H9 (cell line): ENCODE results near the gene HP. TPM values are rescaled to one million over a fixed set of nuclear protein-coding genes. Genes with fewer than 3 reads are reported as not detected.

ENCODE experiments used
- DNase-seq: peaks from one replicate; pipeline ENCODE4 v3.0.0-alpha.2; 2017
- H2AFZ ChIP-seq: one replicate; pipeline ENCODE4 v1.6.1; 2013; ENCODE audit warnings: mild to moderate bottlenecking, low read length, control low read depth, moderate library complexity
- H2AK5ac ChIP-seq: 2 replicates; pipeline ENCODE4 v1.6.1; 2013; ENCODE audit warnings: low read length, control low read depth, mixed read lengths; ENCODE audit not compliant: insufficient read length
- H2BK120ac ChIP-seq: one replicate; pipeline ENCODE4 v1.6.1; 2013; ENCODE audit warnings: low read depth, mild to moderate bottlenecking, low read length, control low read depth, inconsistent platforms; ENCODE audit not compliant: poor library complexity, severe bottlenecking
- H2BK12ac ChIP-seq: 2 replicates; pipeline ENCODE4 v1.6.1; 2013; ENCODE audit warnings: low read length, control low read depth, mixed read lengths, low read depth; ENCODE audit not compliant: insufficient read length
- H2BK15ac ChIP-seq: 2 replicates; pipeline ENCODE4 v1.6.1; 2013; ENCODE audit warnings: low read depth, low read length, control low read depth
- H2BK20ac ChIP-seq: one replicate; pipeline ENCODE4 v1.6.1; 2013; ENCODE audit warnings: low read depth, mild to moderate bottlenecking, low read length, control low read depth, inconsistent platforms; ENCODE audit not compliant: poor library complexity, severe bottlenecking
- H2BK5ac ChIP-seq: 2 replicates; pipeline ENCODE4 v1.6.1; 2013; ENCODE audit warnings: low read length, control low read depth, mixed read lengths; ENCODE audit not compliant: insufficient read length
- H3K14ac ChIP-seq: 2 replicates; pipeline ENCODE4 v1.6.1; 2013; ENCODE audit warnings: low read length, control low read depth; ENCODE audit not compliant: insufficient read depth
- H3K18ac ChIP-seq: 2 replicates; pipeline ENCODE4 v1.6.1; 2013; ENCODE audit warnings: low read depth, mild to moderate bottlenecking, mixed read lengths, low read length, control low read depth; ENCODE audit not compliant: insufficient read length
- H3K23ac ChIP-seq: 2 replicates; pipeline ENCODE4 v1.6.1; 2013; ENCODE audit warnings: low read length, control low read depth, mixed read lengths, low read depth; ENCODE audit not compliant: insufficient read length
- H3K23me2 ChIP-seq: 2 replicates; pipeline ENCODE4 v1.6.1; 2013; ENCODE audit warnings: low read depth, mild to moderate bottlenecking, mixed read lengths, low read length, control low read depth; ENCODE audit not compliant: insufficient read length, poor library complexity, severe bottlenecking
- H3K27ac ChIP-seq: 2 replicates; pipeline ENCODE4 v1.5.1; 2013; ENCODE audit warnings: low read length, control low read depth, mixed read lengths, low read depth; ENCODE audit not compliant: insufficient read length
- H3K27me3 ChIP-seq: 2 replicates; pipeline ENCODE4 v1.6.1; 2013; ENCODE audit warnings: low read length, control low read depth, inconsistent platforms; ENCODE audit not compliant: insufficient read depth
- H3K4ac ChIP-seq: 2 replicates; pipeline ENCODE4 v1.6.1; 2013; ENCODE audit warnings: low read depth, mild to moderate bottlenecking, control low read depth, inconsistent platforms, low read length, moderate library complexity
- H3K4me1 ChIP-seq: 2 replicates; pipeline ENCODE4 v1.6.1; 2013; ENCODE audit warnings: low read length, control low read depth, inconsistent platforms; ENCODE audit not compliant: insufficient read depth
- H3K4me2 ChIP-seq: 2 replicates; pipeline ENCODE4 v1.6.1; 2013; ENCODE audit warnings: low read length, control low read depth, mixed read lengths; ENCODE audit not compliant: insufficient read length, insufficient read depth
- H3K56ac ChIP-seq: 2 replicates; pipeline ENCODE4 v1.6.1; 2013; ENCODE audit warnings: low read depth, mild to moderate bottlenecking, mixed read lengths, low read length, control low read depth; ENCODE audit not compliant: insufficient read length
- H3K79me1 ChIP-seq: 2 replicates; pipeline ENCODE4 v1.6.1; 2013; ENCODE audit warnings: low read depth, mild to moderate bottlenecking, moderate library complexity, low read length, control low read depth, inconsistent platforms; ENCODE audit not compliant: insufficient read depth, poor library complexity, severe bottlenecking
- H3K79me2 ChIP-seq: 2 replicates; pipeline ENCODE4 v1.6.1; 2013; ENCODE audit warnings: low read length, control low read depth, inconsistent platforms; ENCODE audit not compliant: insufficient read depth
- H3K9ac ChIP-seq: 2 replicates; pipeline ENCODE4 v1.6.1; 2013; ENCODE audit warnings: low read length, control low read depth, mixed read lengths; ENCODE audit not compliant: insufficient read length; ENCODE audit errors: extremely low read depth
- H3K9me3 ChIP-seq: one replicate; pipeline ENCODE4 v1.6.1; 2013; ENCODE audit warnings: low read depth, low read length, inconsistent platforms; ENCODE audit not compliant: control insufficient read depth
- H3T11ph ChIP-seq: one replicate; pipeline ENCODE4 v1.6.1; 2013; ENCODE audit warnings: mild to moderate bottlenecking, low read length, control low read depth, inconsistent platforms
- H4K20me1 ChIP-seq: one replicate; pipeline ENCODE4 v1.6.1; 2013; ENCODE audit not compliant: control insufficient read depth, insufficient read length, insufficient read depth
- H4K5ac ChIP-seq: 2 replicates; pipeline ENCODE4 v1.6.1; 2013; ENCODE audit warnings: low read depth, mild to moderate bottlenecking, mixed read lengths, low read length, control low read depth; ENCODE audit not compliant: insufficient read length
- H4K8ac ChIP-seq: replicated peaks from 2 replicates; pipeline ENCODE4 v1.6.1; 2013; ENCODE audit warnings: low read length, control low read depth, mixed read lengths, low read depth; ENCODE audit not compliant: insufficient read length
- H4K91ac ChIP-seq: 2 replicates; pipeline ENCODE4 v1.6.1; 2013; ENCODE audit warnings: low read depth, mild to moderate bottlenecking, moderate library complexity, mixed read lengths, low read length, control low read depth; ENCODE audit not compliant: insufficient read length
- H3K27ac Mint-ChIP-seq, 3 experiments: 2 replicates in 2 of 3; 3 replicates in 1 of 3; pipeline ENCODE4 v1.8.0; 2020 to 2021; ENCODE audit warnings: mixed read lengths in 3 of 3, mild to moderate bottlenecking in 1 of 3, moderate library complexity in 1 of 3
- H3K27me3 Mint-ChIP-seq: 2 replicates; pipeline ENCODE4 v1.8.0; 2021; ENCODE audit warnings: low read depth, mild to moderate bottlenecking, moderate library complexity, mixed read lengths
- H3K36me3 Mint-ChIP-seq, 3 experiments: 2 replicates in 2 of 3; 3 replicates in 1 of 3; pipeline ENCODE4 v1.8.0; 2020 to 2021; ENCODE audit warnings: low read depth in 3 of 3, mixed read lengths in 3 of 3; ENCODE audit not compliant: insufficient read depth in 1 of 3
- H3K4me1 Mint-ChIP-seq, 2 experiments: 2 replicates each; pipeline ENCODE4 v1.8.0; 2020; ENCODE audit warnings: mixed read lengths in 2 of 2
- H3K4me3 Mint-ChIP-seq, 2 experiments: 2 replicates in 1 of 2; 3 replicates in 1 of 2; pipeline ENCODE4 v1.8.0; 2020 to 2021; ENCODE audit warnings: mild to moderate bottlenecking in 2 of 2, mixed read lengths in 2 of 2, moderate library complexity in 1 of 2
- H3K9me3 Mint-ChIP-seq, 2 experiments: 2 replicates in 1 of 2; 3 replicates in 1 of 2; pipeline ENCODE4 v1.8.0; 2020; ENCODE audit warnings: mild to moderate bottlenecking in 2 of 2, mixed read lengths in 2 of 2, moderate library complexity in 1 of 2
- CTCF ChIP-seq: fragments of 200-600 bp; sonication (generic); conservative IDR thresholded peaks from 3 replicates; pipeline ENCODE4 v1.8.0; 2021; ENCODE audit warnings: antibody characterized with exemption, mild to moderate bottlenecking
- WGBS: extraction: QIAGEN DNeasy Blood & Tissue Kit; methylation state at CpG from one replicate; pipeline ENCODE4 v1.1.7; 2013; ENCODE audit warnings: missing lambda C conversion rate, low lambda C conversion rate, mixed read lengths; ENCODE audit not compliant: insufficient read length; ENCODE audit errors: extremely low coverage; 5-methylcytosine and 5-hydroxymethylcytosine counted together
- total RNA-seq: library from RNA; stranded (reverse); gene quantifications from 2 replicates; pipeline ENCODE4 v1.2.1, GENCODE V29; 2021

Gene HP
- total RNA-seq, 1 experiment from 2014 or later: not detected

- Histone ChIP-seq H3K23me2 (peaks cover 6% of the 10 kb centered on the region), H3K27me3 (no peaks in the 10 kb centered on the region), H3K27ac (no peak overlapping the region), H3K18ac (no peak overlapping the region), H4K91ac (no peak overlapping the region), H3K9me3 (no peaks in the 10 kb centered on the region), H2AFZ (no peak overlapping the region), H2BK20ac (no peak overlapping the region), H4K20me1 (no peaks in the 10 kb centered on the region), H2BK120ac (no peak overlapping the region), H4K8ac (no peak overlapping the region), H3K4me1 (0 out of 2 replicates have a peak, but pooled peaks cover 4% of the 10 kb centered on the region), H2AK5ac (no peak overlapping the region), H3K14ac (no peak overlapping the region), H3K4ac (no peak overlapping the region), H3K9ac (no peak overlapping the region), H2BK15ac (no peak overlapping the region), H3T11ph (no peak overlapping the region), H3K56ac (no peak overlapping the region), H2BK5ac (no peak overlapping the region), H3K79me2 (peaks cover 12% of the 10 kb centered on the region; the same call in 1 of the 2 replicates), H3K23ac (no peak overlapping the region), H3K79me1 (peaks cover 5% of the 10 kb centered on the region), H4K5ac (no peak overlapping the region), H3K4me2 (no peak overlapping the region), H2BK12ac (no peak overlapping the region)
- peaks cover 35 to 75% (median 73%) of the 10 kb centered on the region in 3 experiments; a peak in 6 of 7 replicates for H3K36me3 Mint-ChIP-seq
- H3K4me3 Mint-ChIP-seq: no peak overlapping the region
- H3K27ac Mint-ChIP-seq: peak overlapping the region in 1 of 3 experiments; percentile 12; a peak in 1 of 7 replicates
- no peaks in the 10 kb centered on the region for H3K9me3 Mint-ChIP-seq
- no peaks in the 10 kb centered on the region; the same call in 1 of the 2 replicates for H3K27me3 Mint-ChIP-seq
- peak; percentile 68 for DNase-seq
- WGBS: no CpG with 5 or more reads among the region's 15 CpGs
- no peak for TF ChIP-seq CTCF
- H3K4me1 Mint-ChIP-seq: peaks cover 6 to 7% of the 10 kb centered on the region in 2 experiments
Measured at GRCh38 chr16:72098936-72099335, 44.6 kb downstream of the HP start.
